Measurements from ENCODE around the gene FRMPD1.

DNA sequence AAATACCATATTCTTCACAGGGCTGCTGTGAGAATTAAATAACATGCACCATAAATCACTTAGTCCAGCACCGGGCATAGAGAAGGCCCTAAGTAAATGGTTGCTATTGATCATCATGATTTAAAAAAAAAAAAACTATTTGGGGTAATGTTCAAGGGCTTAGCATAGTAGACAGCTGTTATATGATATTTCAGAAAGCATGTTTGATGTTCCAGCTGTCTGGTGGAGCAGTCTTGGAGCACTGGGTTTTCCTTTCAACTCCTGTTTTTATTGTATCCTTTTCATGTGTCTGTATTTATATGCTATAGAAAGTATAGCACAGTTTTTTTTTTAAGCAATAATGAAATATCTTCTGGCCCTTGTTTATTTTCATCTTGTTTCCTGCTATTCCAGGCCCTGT lies 30.4 kb upstream of the FRMPD1 start:
- TF ChIP-seq CTCF (IDR thresholded peaks at IDR 0.05) (no peak), POLR2AphosphoS5 (IDR thresholded peaks at IDR 0.05) (no peak), POLR2A (IDR thresholded peaks at IDR 0.05; ENCODE audit: low read depth) (no peak)
